Right hindlimb (tissue), 1 donor: ENCODE measurements around the gene ADAMTS3.
"Not testable (repeated sequence)": the region's sequence is repeated elsewhere in the genome, so short reads cannot be mapped to it uniquely, and the experiment has no call there.

Experiments used
- DNase-seq: peaks from one replicate; pipeline ENCODE4 v3.0.0-alpha.2; 2018

Gene ADAMTS3

DNA sequence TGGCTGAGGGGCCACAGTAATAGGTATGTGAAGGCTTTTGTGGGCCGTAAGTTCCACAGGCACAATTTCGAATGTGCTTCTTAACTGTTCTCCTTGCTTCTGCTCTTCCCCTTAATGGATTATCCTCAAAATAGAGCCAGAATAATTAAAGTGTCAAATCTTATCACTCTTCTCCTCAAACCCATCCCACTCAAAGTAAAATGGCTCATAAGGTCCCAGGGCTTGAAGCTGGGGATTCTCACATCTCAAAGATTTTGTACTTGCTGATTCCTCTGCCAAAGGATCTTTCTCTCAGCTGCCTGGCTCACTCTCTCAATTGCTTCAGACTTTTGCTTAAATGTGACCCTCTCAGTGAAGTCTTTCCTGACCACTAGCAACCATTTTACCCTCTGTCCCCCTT, 16.6 kb downstream of the ADAMTS3 start:
- DNase-seq: no peak

GRCh38 chr4:72546456-72546855, 22.6 kb downstream of the ADAMTS3 start:
- DNase-seq: no peak

DNA sequence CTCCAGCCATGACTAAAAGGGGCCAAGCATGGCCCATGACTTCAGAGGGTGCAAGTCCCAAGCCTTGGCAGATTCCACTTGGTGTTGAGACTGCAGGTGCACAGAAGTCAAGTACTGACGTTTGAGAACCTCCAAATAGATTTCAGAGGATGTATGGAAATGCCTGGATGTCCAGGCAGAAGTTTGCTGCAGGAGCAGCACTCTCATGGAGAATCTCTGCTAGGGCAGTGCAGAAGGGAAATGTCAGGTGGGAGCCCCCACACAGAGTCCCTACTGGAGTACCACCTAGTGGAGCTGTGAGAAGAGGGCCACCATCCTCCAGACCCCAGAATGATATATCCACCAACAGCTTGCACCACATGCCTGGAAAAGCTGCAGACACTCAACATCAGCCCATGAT, 28.3 kb downstream of the ADAMTS3 start:
- DNase-seq: not testable (repeated sequence)

- DNase-seq: no peak
Observed at GRCh38 chr4:72538006-72538405, 31.0 kb downstream of the ADAMTS3 start.

DNA sequence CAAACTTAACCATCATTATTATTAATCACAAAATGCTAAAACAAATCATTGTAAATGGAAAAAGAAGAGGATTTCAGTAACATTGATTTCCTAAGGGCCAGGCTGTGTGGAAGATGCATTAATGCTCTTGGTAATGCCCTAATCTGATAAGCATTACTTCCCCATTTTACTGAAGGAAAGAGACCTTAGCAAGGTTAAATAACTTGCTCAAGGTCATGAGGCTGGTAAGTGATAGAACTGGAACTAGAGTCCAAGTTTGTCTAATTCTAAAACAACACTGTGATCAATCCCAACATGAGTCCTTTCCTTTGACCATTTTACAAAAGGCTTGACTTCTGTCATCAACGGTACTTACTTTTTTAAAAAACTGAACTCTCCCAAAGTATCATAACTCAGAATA, 32.6 kb downstream of the ADAMTS3 start:
- no peak for DNase-seq

GRCh38 chr4:72531768-72532290, 37.2 kb downstream of the ADAMTS3 start:
- no peak for DNase-seq

DNA sequence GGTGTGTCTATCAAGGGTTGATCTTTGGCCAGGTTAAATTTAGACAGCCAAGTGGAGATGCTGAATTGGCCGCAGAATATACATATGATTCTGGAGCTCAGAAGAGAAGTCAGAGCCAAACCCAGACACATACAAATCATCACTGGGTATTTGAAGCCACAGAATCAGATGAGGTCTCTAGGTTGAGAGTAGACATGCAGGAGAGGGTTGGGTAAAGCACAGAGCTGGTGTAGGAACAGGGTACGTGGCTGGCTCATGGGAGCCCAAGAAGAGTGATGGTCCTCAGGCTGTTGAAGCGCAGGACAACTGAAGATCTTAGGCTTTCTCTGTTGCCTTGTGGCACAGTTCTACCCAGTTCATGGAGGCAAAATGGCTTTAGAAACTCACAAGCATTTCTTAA, 37.7 kb downstream of the ADAMTS3 start:
- DNase-seq: no peak

- DNase-seq: no peak
Observed at GRCh38 chr4:72529148-72529822, 39.7 kb downstream of the ADAMTS3 start.

DNA sequence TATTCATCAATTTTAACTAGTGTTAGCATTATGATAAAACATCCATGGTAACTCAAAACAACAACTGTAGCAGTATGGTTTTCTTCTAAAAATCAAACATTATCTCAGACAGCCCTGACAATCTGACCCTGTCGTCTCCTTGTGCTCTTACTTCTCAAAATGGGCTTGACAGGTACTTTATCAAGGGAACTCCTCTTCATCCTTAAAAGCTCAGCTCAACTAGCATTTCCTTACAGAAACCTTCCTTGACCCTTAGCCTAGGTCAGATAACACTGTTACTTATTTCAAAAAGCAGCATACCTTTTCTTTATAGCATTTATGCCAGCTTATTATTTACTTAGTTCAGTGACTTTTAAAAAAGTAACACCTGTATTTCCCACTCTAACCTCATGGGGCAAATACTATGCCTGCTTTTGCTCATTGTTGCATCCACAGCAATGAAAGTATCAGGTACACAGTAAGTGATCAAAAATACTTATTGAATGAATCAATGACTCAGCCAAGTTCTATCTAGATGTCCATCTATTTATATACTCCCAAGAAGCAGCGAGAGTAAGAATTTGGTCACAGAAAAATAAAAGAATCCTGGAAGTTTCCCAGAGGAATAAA, 41.9 kb downstream of the ADAMTS3 start:
- DNase-seq: no peak

DNA sequence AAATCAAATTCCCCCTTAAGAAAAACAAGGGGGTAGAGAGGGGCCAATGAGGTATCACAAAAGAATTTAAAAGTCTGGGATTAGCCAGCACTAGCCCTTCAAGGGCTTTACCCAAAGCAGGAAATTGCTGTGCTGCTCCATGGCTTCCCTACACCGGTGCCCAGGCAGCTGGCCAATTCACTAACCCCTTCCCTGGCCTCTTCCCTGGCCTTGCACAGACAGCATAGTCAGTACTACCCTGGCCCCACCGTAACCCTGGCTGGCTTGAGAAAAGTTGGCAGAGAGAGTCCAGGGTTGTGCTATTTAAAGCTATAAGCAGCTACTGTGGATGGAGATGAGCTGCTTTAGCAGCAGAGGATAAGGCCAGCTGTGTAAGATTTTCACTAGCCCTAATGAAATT, 43.1 kb downstream of the ADAMTS3 start:
- peak; percentile 94 for DNase-seq

GRCh38 chr4:72522440-72522839, 46.6 kb downstream of the ADAMTS3 start:
- DNase-seq: no peak

- no peak for DNase-seq
Observed at GRCh38 chr4:72513227-72513626, 55.8 kb downstream of the ADAMTS3 start.

GRCh38 chr4:72507860-72508419, 61.1 kb downstream of the ADAMTS3 start:
- no peak for DNase-seq

GRCh38 chr4:72507167-72507566, 61.9 kb downstream of the ADAMTS3 start:
- DNase-seq: no peak

- DNase-seq: peak; percentile 18
Observed at GRCh38 chr4:72505314-72505744, 63.7 kb downstream of the ADAMTS3 start.

DNA sequence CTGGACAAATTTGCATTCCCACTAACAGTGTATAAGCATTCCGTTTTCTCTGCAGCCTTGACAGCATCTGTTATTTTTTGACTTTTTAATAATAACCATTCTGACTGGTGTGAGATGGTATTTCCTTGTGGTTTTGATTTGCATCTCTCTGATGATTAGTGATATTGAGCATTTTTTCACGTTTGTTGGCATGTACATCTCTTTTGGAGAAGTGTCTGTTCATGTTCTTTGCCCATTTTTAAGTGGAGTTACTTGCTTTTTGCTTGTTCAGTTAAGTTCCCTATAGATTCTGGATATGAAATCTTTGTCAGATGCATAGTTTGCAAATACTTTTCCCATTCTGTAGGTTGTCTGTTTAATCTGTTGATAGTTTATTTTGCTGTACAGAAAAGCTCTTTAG, 68.8 kb downstream of the ADAMTS3 start:
- DNase-seq: no peak

DNA sequence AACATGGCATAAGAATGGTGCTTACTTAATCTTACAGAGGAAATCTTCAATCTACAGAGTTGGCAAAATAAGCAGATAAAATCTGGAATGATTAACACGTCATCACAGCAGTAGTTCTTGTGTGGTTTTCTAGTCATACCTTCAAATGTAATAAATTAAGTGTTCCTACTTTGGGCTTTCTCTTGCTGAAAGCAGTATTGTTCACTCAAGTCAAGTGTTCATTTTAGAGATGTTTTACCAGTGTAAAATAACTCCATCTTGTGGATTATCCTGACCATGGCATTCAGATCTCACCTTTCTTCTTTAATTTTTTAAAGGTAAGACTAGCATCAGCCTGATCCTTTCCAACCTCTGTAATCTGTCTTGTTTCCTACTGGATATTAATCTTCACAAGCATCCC, 72.9 kb downstream of the ADAMTS3 start:
- DNase-seq: no peak

GRCh38 chr4:72494156-72494555, 74.9 kb downstream of the ADAMTS3 start:
- DNase-seq: no peak

DNA sequence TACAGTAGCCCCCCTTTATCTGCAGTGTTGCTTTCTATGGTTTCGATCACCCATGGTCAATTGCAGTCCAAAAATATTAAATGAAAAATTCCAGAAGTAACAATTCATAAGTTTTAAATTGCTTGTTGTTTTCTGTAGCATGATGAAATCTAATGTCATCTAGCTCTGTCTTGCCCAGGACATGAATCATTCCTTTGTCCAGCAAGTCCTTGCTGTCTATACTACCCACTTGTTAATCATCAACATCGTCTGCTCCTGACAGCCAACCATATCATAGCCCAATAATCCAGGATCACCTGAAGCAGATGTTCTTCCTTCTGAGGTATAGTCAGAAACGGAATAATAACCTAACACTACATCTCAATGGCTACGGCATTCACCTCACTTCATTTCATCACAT, 79.8 kb downstream of the ADAMTS3 start:
- no peak for DNase-seq

DNA sequence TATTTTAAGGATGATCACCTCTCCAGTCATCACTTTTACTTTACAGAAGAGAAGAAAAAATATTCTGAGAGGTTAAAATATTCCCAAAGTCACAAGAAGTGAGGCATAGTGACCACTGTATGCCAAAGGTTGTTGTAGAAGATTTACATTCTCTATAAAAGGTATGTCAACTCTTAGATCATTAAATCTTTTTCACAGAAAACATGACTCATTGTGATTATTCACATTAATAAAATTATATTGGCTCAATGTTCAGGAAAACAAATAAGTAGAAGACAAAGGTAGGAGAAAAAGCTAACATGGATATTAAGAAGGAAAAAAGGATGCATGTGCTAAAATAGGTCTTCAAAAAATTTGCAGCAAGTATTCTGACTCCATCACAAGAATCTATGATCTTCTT, 82.0 kb downstream of the ADAMTS3 start:
- DNase-seq: no peak

DNA sequence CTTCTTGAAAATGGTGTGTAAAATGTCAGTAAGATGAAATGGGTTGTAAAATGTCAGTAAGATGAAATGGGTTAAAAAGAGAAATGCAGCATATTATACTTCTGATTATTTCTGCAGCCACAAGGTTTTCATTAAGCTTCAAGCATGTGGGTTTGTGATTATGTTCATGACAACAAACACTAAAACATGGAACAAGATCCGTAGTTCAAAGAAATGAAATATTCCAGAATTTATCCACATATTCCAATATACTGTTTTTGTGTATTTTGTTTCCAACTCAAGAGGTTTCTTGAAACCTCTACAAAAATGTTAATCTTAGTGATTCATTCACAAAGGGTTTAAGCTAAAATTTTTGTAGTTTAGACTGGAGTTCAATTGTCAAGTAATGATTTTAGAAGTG, 84.0 kb downstream of the ADAMTS3 start:
- DNase-seq: no peak

GRCh38 chr4:72473434-72473900, 95.6 kb downstream of the ADAMTS3 start:
- no peak for DNase-seq

GRCh38 chr4:72471816-72472215, 97.2 kb downstream of the ADAMTS3 start:
- DNase-seq: no peak

DNA sequence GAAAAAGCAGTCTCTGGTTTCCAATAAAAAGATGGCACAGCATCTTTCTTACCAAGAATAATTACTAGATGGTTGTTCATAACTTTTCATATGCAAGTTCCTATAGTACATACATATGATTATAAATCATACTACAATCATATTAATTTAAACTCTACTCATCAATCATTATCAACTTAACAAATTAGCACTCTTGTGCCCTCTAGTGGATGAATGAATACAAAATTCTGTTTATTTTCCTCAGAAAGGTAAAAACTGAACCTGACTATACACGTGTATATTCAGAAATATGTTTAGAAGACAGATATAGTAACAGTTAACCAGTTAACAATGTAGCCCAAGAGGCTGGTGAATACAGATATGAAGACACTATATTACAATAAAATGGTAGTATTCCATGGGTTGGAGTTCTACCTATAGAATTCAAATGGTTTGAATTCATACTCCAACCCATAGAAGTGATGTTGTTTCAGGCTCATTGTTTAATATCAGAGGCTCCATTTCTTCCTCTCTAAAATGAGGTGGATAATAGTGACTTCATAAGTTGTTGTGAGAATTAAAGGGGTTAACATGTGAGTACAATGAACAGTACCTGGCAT, 100.0 kb downstream of the ADAMTS3 start:
- DNase-seq: no peak
